ENCODE results near the gene BAHCC1. TPM values are rescaled to one million over a fixed set of nuclear protein-coding genes. Genes with fewer than 3 reads are reported as not detected.

The BAHCC1 gene
- total and polyA plus RNA-seq, 9 of the 15 experiments (the other 6 are each of a cell fraction or from before 2014, with no cell fraction given), result 0.14 to 26.9 (median 5.0) TPM

GRCh38 chr17:81400154-81400977 is 5.1 kb downstream of the BAHCC1 start (continued):
- no peak for TF ChIP-seq NR2C2 (CRISPR knock-in tag; IDR thresholded peaks at IDR 0.05)
- peak; percentile 57 for TF ChIP-seq NR2C2 (tag; IDR thresholded peaks at IDR 0.05)
- TF ChIP-seq ZNF592 (IDR thresholded peaks at IDR 0.05), result 0 out of 2 replicates have a peak, but pooled peaks have one; percentile 29
- no peak for TF ChIP-seq ZSCAN32 (CRISPR knock-in tag; IDR thresholded peaks at IDR 0.05)
- peak in 1 of 2 experiments; percentile 71; a peak in 2 of 4 replicates for TF ChIP-seq UBTF (IDR thresholded peaks at IDR 0.05; ENCODE audit: borderline replicate concordance in 1 of 2, low read depth in 2 of 2, low read length in 2 of 2)
- TF ChIP-seq SMARCC2 (IDR thresholded peaks at IDR 0.05; ENCODE audit: low read depth), result no peak
- peak in 1 of 3 experiments; percentile 46; a peak in 1 of 6 replicates for TF ChIP-seq ZBTB11 (CRISPR knock-in tag; IDR thresholded peaks at IDR 0.05)
- peak; percentile 42; the same call in 1 of the 2 replicates for TF ChIP-seq PHF8 (IDR thresholded peaks at IDR 0.05; ENCODE audit: borderline replicate concordance, low read length)
- no peak for TF ChIP-seq ID3 (CRISPR knock-in tag; IDR thresholded peaks at IDR 0.05)
- 0 out of 2 replicates have a peak, but pooled peaks have one; percentile 16 for TF ChIP-seq ID3 (tag; IDR thresholded peaks at IDR 0.05)
- no peak for TF ChIP-seq ARID3A (IDR thresholded peaks at IDR 0.05; ENCODE audit: borderline replicate concordance, low read depth, low read length)
- peak; percentile 76 for TF ChIP-seq POLR2G (IDR thresholded peaks at IDR 0.05; ENCODE audit: low read depth, low read length)
